IMR-90 (cell line): ENCODE results near the gene SUPT20HL2. TPM values are rescaled to one million over a fixed set of nuclear protein-coding genes. Genes with fewer than 3 reads are reported as not detected.

Source experiments
- ATAC-seq: fragments of 200-7000 bp; cut with Tn5 transposase; 2 replicates; pipeline ENCODE4 v1.9.1; 2020; ENCODE audit warnings: low read depth, mild to moderate bottlenecking, moderate library complexity
- BruUV-seq: library from RNA; stranded (reverse); fragments of 400-500 nt; replicated peaks from 2 replicates; lab custom pipeline; 2021; lab: Mats Ljungman, UMichigan
- CTCF ChIA-PET: fragments of 300-600 bp; formaldehyde crosslinking; extraction: SDS; loops from one replicate; lab custom pipeline; 2021; ENCODE audit warnings: antibody characterized with exemption; lab: Yijun Ruan, JAX
- POLR2A ChIA-PET: fragments of 300-600 bp; sonication (Branson Sonifier 250); formaldehyde crosslinking; loops from one replicate; lab custom pipeline; 2022; ENCODE audit warnings: antibody characterized with exemption; ENCODE audit not compliant: unreplicated experiment; lab: Charles Lee
- DNase-seq: peaks from one replicate; pipeline ENCODE4 v3.0.0; 2013
- H2AFZ ChIP-seq: replicated peaks from 2 replicates; pipeline ENCODE3; 2013; ENCODE audit warnings: low read length, mild to moderate bottlenecking; ENCODE audit not compliant: poor library complexity
- H2AK5ac ChIP-seq: 2 replicates; pipeline ENCODE4 v1.6.1; 2013; ENCODE audit warnings: low read depth, low read length, inconsistent platforms
- H2AK9ac ChIP-seq: replicated peaks from 2 replicates; pipeline ENCODE3; 2013; ENCODE audit warnings: mild to moderate bottlenecking, low read depth, low read length, moderate library complexity; ENCODE audit not compliant: poor library complexity
- H2BK120ac ChIP-seq: 2 replicates; pipeline ENCODE4 v1.6.1; 2013; ENCODE audit warnings: low read depth, low read length, inconsistent platforms
- H2BK15ac ChIP-seq: 3 replicates; pipeline ENCODE4 v1.6.1; 2013; ENCODE audit warnings: low read depth, low read length, inconsistent platforms
- H2BK20ac ChIP-seq: 2 replicates; pipeline ENCODE4 v1.6.1; 2013; ENCODE audit warnings: low read depth, mild to moderate bottlenecking, inconsistent platforms, low read length, moderate library complexity
- H2BK5ac ChIP-seq: 2 replicates; pipeline ENCODE4 v1.6.1; 2013; ENCODE audit warnings: mild to moderate bottlenecking, low read depth, low read length, inconsistent platforms; ENCODE audit not compliant: poor library complexity, severe bottlenecking
- H3K14ac ChIP-seq: replicated peaks from 2 replicates; pipeline ENCODE4 v1.6.1; 2013; ENCODE audit warnings: low read depth, low read length, inconsistent platforms
- H3K18ac ChIP-seq: 2 replicates; pipeline ENCODE4 v1.6.1; 2013; ENCODE audit warnings: low read depth, low read length, control low read depth
- H3K23ac ChIP-seq: 2 replicates; pipeline ENCODE4 v1.6.1; 2013; ENCODE audit warnings: low read depth, low read length, inconsistent platforms
- H3K27ac ChIP-seq: 2 replicates; pipeline ENCODE4 v1.5.1; 2013; ENCODE audit warnings: mild to moderate bottlenecking, control low read depth, low read length; ENCODE audit not compliant: insufficient read depth
- H3K27me3 ChIP-seq: 2 replicates; pipeline ENCODE4 v1.6.1; 2013; ENCODE audit warnings: low read length; ENCODE audit not compliant: control insufficient read depth, insufficient read depth
- H3K36me3 ChIP-seq: 2 replicates; pipeline ENCODE4 v1.6.1; 2013; ENCODE audit warnings: low read length, mixed read lengths; ENCODE audit not compliant: control insufficient read depth, insufficient read depth
- H3K4ac ChIP-seq: 2 replicates; pipeline ENCODE4 v1.6.1; 2013; ENCODE audit warnings: low read depth, low read length, inconsistent platforms
- H3K4me1 ChIP-seq: 2 replicates; pipeline ENCODE4 v1.6.1; 2013; ENCODE audit warnings: low read length, mixed read lengths; ENCODE audit not compliant: control insufficient read depth, insufficient read depth
- H3K4me2 ChIP-seq: 2 replicates; pipeline ENCODE4 v1.6.1; 2013; ENCODE audit warnings: low read depth, mild to moderate bottlenecking, control low read depth, low read length, moderate library complexity
- H3K4me3 ChIP-seq: 2 replicates; pipeline ENCODE4 v1.5.1; 2013; ENCODE audit warnings: low read depth, mild to moderate bottlenecking, control low read depth, low read length, moderate library complexity; ENCODE audit not compliant: insufficient read depth
- H3K56ac ChIP-seq: 2 replicates; pipeline ENCODE4 v1.6.1; 2013; ENCODE audit warnings: low read length, inconsistent platforms; ENCODE audit not compliant: insufficient read depth; ENCODE audit errors: extremely low read depth
- H3K79me1 ChIP-seq, 2 experiments: 2 replicates each; pipeline ENCODE4 v1.6.1; 2013; ENCODE audit warnings: low read length in 2 of 2, inconsistent platforms in 1 of 2, low read depth in 1 of 2
- H3K9ac ChIP-seq: 2 replicates; pipeline ENCODE4 v1.6.1; 2013; ENCODE audit warnings: low read depth, low read length, control low read depth
- H3K9me1 ChIP-seq: 2 replicates; pipeline ENCODE4 v1.6.1; 2013; ENCODE audit warnings: low read length, inconsistent platforms; ENCODE audit not compliant: insufficient read depth
- H3K9me3 ChIP-seq: 2 replicates; pipeline ENCODE4 v1.6.1; 2013; ENCODE audit warnings: low read length; ENCODE audit not compliant: control insufficient read depth, insufficient read depth
- H4K20me1 ChIP-seq: 2 replicates; pipeline ENCODE4 v1.6.1; 2013; ENCODE audit warnings: low read length, inconsistent platforms; ENCODE audit not compliant: insufficient read depth
- H4K5ac ChIP-seq: 2 replicates; pipeline ENCODE4 v1.6.1; 2013; ENCODE audit warnings: mild to moderate bottlenecking, low read depth, low read length, control low read depth
- H4K8ac ChIP-seq, 2 experiments: 2 replicates each; pipeline ENCODE4 v1.6.1; 2013; ENCODE audit warnings: low read depth in 2 of 2, low read length in 2 of 2, control low read depth in 1 of 2, inconsistent platforms in 1 of 2
- H4K91ac ChIP-seq: 2 replicates; pipeline ENCODE4 v1.6.1; 2013; ENCODE audit warnings: low read depth, low read length, inconsistent platforms; ENCODE audit not compliant: insufficient read depth
- BHLHE40 ChIP-seq: fragments of 150-350 bp; IDR thresholded peaks from 2 replicates; pipeline ENCODE4 v1.6.1; 2016; ENCODE audit warnings: mild to moderate bottlenecking, low read depth, low read length
- CHD1 ChIP-seq: IDR thresholded peaks from 2 replicates; pipeline ENCODE4 v1.6.1; 2012; ENCODE audit warnings: low read depth, low read length, improper control_type of control experiment
- MAFK ChIP-seq: IDR thresholded peaks from 2 replicates; pipeline ENCODE4 v1.6.1; 2012; ENCODE audit warnings: low read depth, low read length, improper control_type of control experiment
- MAZ ChIP-seq: IDR thresholded peaks from 2 replicates; pipeline ENCODE4 v1.6.1; 2012; ENCODE audit warnings: low read depth, mild to moderate bottlenecking, low read length, improper control_type of control experiment, moderate library complexity, borderline replicate concordance
- POLR2A ChIP-seq: IDR thresholded peaks from 2 replicates; pipeline ENCODE4 v1.6.1; 2012; ENCODE audit warnings: mild to moderate bottlenecking, low read depth, low read length
- RCOR1 ChIP-seq: IDR thresholded peaks from 2 replicates; pipeline ENCODE4 v1.6.1; 2012; ENCODE audit warnings: mild to moderate bottlenecking, low read length, improper control_type of control experiment; ENCODE audit not compliant: insufficient replicate concordance
- WGBS, 2 experiments: methylation state at CpG; one replicate each; pipeline versions ENCODE4 v1.1.5 to v1.1.7; 2013; ENCODE audit warnings: missing lambda C conversion rate in 2 of 2; ENCODE audit not compliant: insufficient read length in 1 of 2; ENCODE audit errors: extremely low coverage in 2 of 2; 5-methylcytosine and 5-hydroxymethylcytosine counted together
- dilution Hi-C: fragments of 300-500 bp; cut with HindIII; formaldehyde crosslinking; loops from one replicate; pipeline ENCODE4 v1.14.3; 2018; ENCODE audit warnings: low sequenced_read_pairs; ENCODE audit not compliant: unreplicated experiment
- in situ Hi-C: fragments of 300-500 bp; cut with MboI; formaldehyde crosslinking; loops from 3 replicates; pipeline ENCODE4 v1.14.3; 2019; ENCODE audit warnings: low sequenced_read_pairs, inconsistent platforms, mixed read lengths
- intact Hi-C: fragments of 100-400 bp; cut with micrococcal nuclease; formaldehyde crosslinking; loops from 2 replicates; pipeline ENCODE4 v1.10.0; 2022
- polyA plus RNA-seq, 3 experiments: library from polyadenylated mRNA; depleted of rRNA; stranded (reverse); fragments of >200 nt; gene quantifications; 2 replicates each; pipeline ENCODE4 v1.2.3, GENCODE V29; 2012; ENCODE audit warnings: low replicate concordance in 1 of 3
- total RNA-seq: library from RNA; depleted of rRNA; stranded (reverse); fragments of >200 nt; gene quantifications from 2 replicates; pipeline ENCODE4 v1.2.3, GENCODE V29; 2012

SUPT20HL2 gene
- total and polyA plus RNA-seq, 2 of the 4 experiments (the other 2 are of a cell fraction), result not detected

- Histone ChIP-seq H2BK5ac (no peak overlapping the region), H3K36me3 (no peaks in the 10 kb centered on the region), H3K27me3 (peaks cover 3% of the 10 kb centered on the region; the same call in 1 of the 2 replicates), H2BK120ac (no peak overlapping the region), H4K8ac (no peak overlapping the region), H3K27ac (no peak overlapping the region), H3K4ac (no peak overlapping the region), H3K14ac (no peak overlapping the region), H3K56ac (no peak overlapping the region), H3K23ac (no peak overlapping the region), H3K18ac (no peak overlapping the region), H2AK5ac (no peak overlapping the region), H2BK15ac (0 out of 3 replicates have a peak overlapping the region, but pooled peaks have one; percentile 40), H3K4me1 (peaks cover 1% of the 10 kb centered on the region; the same call in 1 of the 2 replicates), H2AK9ac (no peak overlapping the region), H4K20me1 (no peaks in the 10 kb centered on the region), H3K4me2 (no peak overlapping the region), H3K9me3 (no peaks in the 10 kb centered on the region), H4K91ac (no peak overlapping the region), H3K9ac (no peak overlapping the region), H3K4me3 (no peak overlapping the region), H3K9me1 (no peaks in the 10 kb centered on the region), H2AFZ (no peak overlapping the region), H2BK20ac (no peak overlapping the region), H3K79me1 (no peaks in the 10 kb centered on the region), H4K5ac (no peak overlapping the region)
- no peak for DNase-seq
- in situ Hi-C loops (no loop called here), intact Hi-C loops (no loop called here), dilution Hi-C loops (no loop called here)
- CTCF ChIA-PET, result interaction anchor here (0.8 to 1.0 kb wide), 2 partner anchors 14 to 42 kb away, joined by 3 to 5 read pairs; no protein-coding TSS in a partner anchor
- POLR2A ChIA-PET, result no interaction called here
- BruUV-seq, result no TSS peak
- WGBS, 2 experiments, result 71% methylated on average over 4 of the region's 9 CpGs; no CpG with 5 or more reads in 1 of the 2 experiments
- TF ChIP-seq POLR2A (no peak), BHLHE40 (no peak), MAFK (no peak), RCOR1 (no peak), CHD1 (no peak), MAZ (no peak)
- no peak for ATAC-seq
These were observed 29.9 kb upstream of the SUPT20HL2 start for GRCh38 chrX:24343719-24344118.
